ENCODE measurements around the gene ZNF514. TPM values are rescaled to one million over a fixed set of nuclear protein-coding genes. Genes with fewer than 3 reads are reported as not detected.

ZNF514 gene
- total RNA-seq, 2 experiments from 2014 or later, result 9.7 to 15.3 TPM

GRCh38 chr2:95158441-95158840 lies 1.2 kb downstream of the ZNF514 start:
- intact Hi-C loops (cut with micrococcal nuclease; ENCODE audit: unreplicated experiment), result no loop called here
- no peak for DNase-seq (ENCODE audit: low spot score)
- Histone ChIP-seq H3K4me2 (ENCODE audit: low read length) (peak overlapping the region; percentile 79; the same call in 1 of the 2 replicates), H3K9me3 (ENCODE audit: low read length) (no peaks in the 10 kb centered on the region), H4K20me1 (ENCODE audit: insufficient read depth, low read length) (no peaks in the 10 kb centered on the region), H3K79me2 (ENCODE audit: insufficient read depth, low read depth, low read length) (no peaks in the 10 kb centered on the region), H2AFZ (ENCODE audit: low read length) (no peak overlapping the region), H3K4me3 (ENCODE audit: low read depth, low read length, poor library complexity, severe bottlenecking) (no peak overlapping the region), H3K27ac (ENCODE audit: low read depth, low read length, poor library complexity, severe bottlenecking) (no peak overlapping the region), H3K36me3 (ENCODE audit: insufficient read depth, low read length) (no peaks in the 10 kb centered on the region), H3K4me1 (ENCODE audit: insufficient read depth, low read length, poor library complexity, severe bottlenecking) (peaks cover 4% of the 10 kb centered on the region), H3K9me2 (ENCODE audit: insufficient read depth, low read length) (no peaks in the 10 kb centered on the region)
- TF ChIP-seq EZH2phosphoT487 (IDR thresholded peaks at IDR 0.05; ENCODE audit: borderline replicate concordance, low read depth, low read length) (no peak), CTCF (conservative IDR thresholded peaks at IDR 0.05; ENCODE audit: low read length) (no peak)
- ChIA-PET CTCF (ENCODE audit: unreplicated experiment) (no interaction called here), POLR2A (interaction anchor here (2.4 kb wide), 1 partner anchor 37 kb away, joined by 16 read pairs; the partner anchor contains the start of gene MRPS5)
- no TSS peak for BruUV-seq (replicated peaks)

DNA sequence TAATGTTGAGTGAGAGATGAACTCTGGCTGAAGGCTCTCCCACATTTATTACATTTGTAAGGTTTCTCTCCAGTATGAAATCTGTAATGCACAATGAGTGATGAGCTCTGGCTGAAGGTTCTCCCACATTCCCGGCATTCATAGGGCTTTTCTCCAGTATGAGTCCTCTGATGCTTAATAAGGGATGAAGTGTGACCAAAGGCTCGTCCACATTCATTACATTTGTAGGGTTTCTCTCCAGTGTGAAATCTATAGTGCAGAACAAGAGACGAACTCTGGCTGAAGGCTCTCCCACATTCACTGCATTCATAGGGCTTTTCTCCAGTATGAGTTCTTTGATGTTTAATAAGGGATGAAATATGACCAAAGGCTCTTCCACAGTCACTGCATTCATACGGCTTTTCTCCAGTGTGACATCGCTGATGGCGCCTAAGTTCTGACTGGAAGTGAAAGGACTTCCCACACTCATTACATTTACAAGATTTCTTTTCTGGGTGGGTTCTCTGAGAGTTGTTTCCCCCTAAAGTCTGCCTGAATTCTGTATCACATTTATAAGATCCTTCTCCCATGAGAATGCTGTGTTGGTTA lies 10.2 kb downstream of the ZNF514 start:
- Histone ChIP-seq H3K27ac (ENCODE audit: low read depth, low read length, poor library complexity, severe bottlenecking) (no peak overlapping the region), H3K4me3 (ENCODE audit: low read depth, low read length, poor library complexity, severe bottlenecking) (no peak overlapping the region), H3K36me3 (ENCODE audit: insufficient read depth, low read length) (no peaks in the 10 kb centered on the region), H3K4me2 (ENCODE audit: low read length) (no peak overlapping the region), H3K79me2 (ENCODE audit: insufficient read depth, low read depth, low read length) (no peaks in the 10 kb centered on the region), H2AFZ (ENCODE audit: low read length) (no peak overlapping the region), H3K9me3 (ENCODE audit: low read length) (peaks cover 27% of the 10 kb centered on the region), H4K20me1 (ENCODE audit: insufficient read depth, low read length) (no peaks in the 10 kb centered on the region), H3K4me1 (ENCODE audit: insufficient read depth, low read length, poor library complexity, severe bottlenecking) (no peaks in the 10 kb centered on the region), H3K9me2 (ENCODE audit: insufficient read depth, low read length) (no peaks in the 10 kb centered on the region)
- TSS peak; percentile 48 for BruUV-seq (replicated peaks)
- no peak for DNase-seq (ENCODE audit: low spot score)
- TF ChIP-seq CTCF (conservative IDR thresholded peaks at IDR 0.05; ENCODE audit: low read length) (no peak), EZH2phosphoT487 (IDR thresholded peaks at IDR 0.05; ENCODE audit: borderline replicate concordance, low read depth, low read length) (no peak)
- ChIA-PET CTCF (ENCODE audit: unreplicated experiment) (no interaction called here), POLR2A (no interaction called here)
- intact Hi-C loops (cut with micrococcal nuclease; ENCODE audit: unreplicated experiment), result no loop called here

DNA sequence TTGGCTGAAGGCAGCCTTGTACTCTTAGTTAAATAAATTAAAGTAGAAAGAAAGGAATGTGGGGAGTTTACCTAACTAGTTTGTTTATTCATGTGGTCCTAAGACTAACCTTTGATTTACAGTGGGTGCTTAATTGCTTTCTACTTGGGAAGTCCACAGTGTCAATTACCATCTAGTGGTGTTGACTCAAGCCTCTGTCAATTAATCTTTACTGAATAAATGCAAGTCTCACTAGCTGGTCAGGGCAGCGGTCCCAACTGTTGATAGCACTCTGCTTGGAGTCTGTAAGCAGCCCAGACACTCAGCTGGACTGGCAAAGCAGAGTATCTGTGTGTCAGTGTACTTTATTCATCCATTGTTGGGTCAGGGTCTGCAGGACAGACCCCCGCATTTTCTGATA lies 15.8 kb downstream of the ZNF514 start:
- peaks cover 7% of the 10 kb centered on the region; the same call in 1 of the 2 replicates for H3K9me3 ChIP-seq (ENCODE audit: low read length)
- no peaks in the 10 kb centered on the region for H3K9me2 ChIP-seq (ENCODE audit: insufficient read depth, low read length)
- DNase-seq (ENCODE audit: low spot score), result no peak
- no peak overlapping the region for H2AFZ ChIP-seq (ENCODE audit: low read length)
- CTCF ChIA-PET (ENCODE audit: unreplicated experiment), result no interaction called here
- H4K20me1 ChIP-seq (ENCODE audit: insufficient read depth, low read length), result no peaks in the 10 kb centered on the region
- POLR2A ChIA-PET, result no interaction called here
- TF ChIP-seq EZH2phosphoT487 (IDR thresholded peaks at IDR 0.05; ENCODE audit: borderline replicate concordance, low read depth, low read length) (no peak), CTCF (conservative IDR thresholded peaks at IDR 0.05; ENCODE audit: low read length) (no peak)
- no peaks in the 10 kb centered on the region for H3K79me2 ChIP-seq (ENCODE audit: insufficient read depth, low read depth, low read length)
- H3K4me3 ChIP-seq (ENCODE audit: low read depth, low read length, poor library complexity, severe bottlenecking), result no peak overlapping the region
- intact Hi-C loops (cut with micrococcal nuclease; ENCODE audit: unreplicated experiment), result no loop called here
- H3K4me2 ChIP-seq (ENCODE audit: low read length), result no peak overlapping the region
- BruUV-seq (replicated peaks), result no TSS peak
- no peak overlapping the region for H3K27ac ChIP-seq (ENCODE audit: low read depth, low read length, poor library complexity, severe bottlenecking)
- H3K4me1 ChIP-seq (ENCODE audit: insufficient read depth, low read length, poor library complexity, severe bottlenecking), result no peaks in the 10 kb centered on the region
- H3K36me3 ChIP-seq (ENCODE audit: insufficient read depth, low read length), result no peaks in the 10 kb centered on the region
